ENCODE results near the gene RBM24. TPM values are rescaled to one million over a fixed set of nuclear protein-coding genes. Genes with fewer than 3 reads are reported as not detected.

Gene RBM24
- total RNA-seq, 3 donors from 2014 or later (not counting 1 experiment from before 2014, with no cell fraction given), result not detected

DNA sequence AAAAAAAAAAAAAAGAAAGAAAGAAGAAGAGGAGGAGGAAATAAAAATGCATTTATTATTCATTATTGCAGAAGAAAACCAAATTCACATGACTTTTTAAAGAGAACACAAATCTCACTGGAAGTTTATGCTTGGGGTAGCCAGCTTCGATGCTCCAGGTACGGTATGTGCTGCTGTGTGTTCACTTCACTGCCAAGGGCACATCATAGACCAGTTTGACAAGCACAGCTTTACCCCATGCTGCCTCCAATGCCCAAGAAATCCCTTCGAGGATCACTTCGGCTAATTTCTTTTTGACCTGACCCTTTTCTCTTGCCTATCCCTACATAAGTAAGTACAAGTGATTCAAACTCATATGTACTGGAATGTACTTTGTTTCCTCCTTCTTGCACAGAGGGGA is 41.9 kb upstream of the RBM24 start:
- H3K36me3 ChIP-seq (ENCODE audit: control insufficient read depth, insufficient read depth, low read length), result no peaks in the 10 kb centered on the region
- no peak for DNase-seq
- Mint-ChIP-seq H3K27ac (no peak overlapping the region), H3K4me3 (no peak overlapping the region), H3K27me3 (ENCODE audit: low read depth in 2 of 2) (peaks cover 6 to 9% of the 10 kb centered on the region in 2 donors), H3K36me3 (no peaks in the 10 kb centered on the region), H3K9me3 (peaks cover 4 to 6% of the 10 kb centered on the region in 2 donors), H3K4me1 (no peaks in the 10 kb centered on the region)
- 89% methylated on average over 4 of the region's 4 CpGs for WGBS (ENCODE audit: insufficient coverage)
- H3K4me3 ChIP-seq (ENCODE audit: low read length), result no peak overlapping the region
- ATAC-seq, result no peak
- TF ChIP-seq, protein P1, sequence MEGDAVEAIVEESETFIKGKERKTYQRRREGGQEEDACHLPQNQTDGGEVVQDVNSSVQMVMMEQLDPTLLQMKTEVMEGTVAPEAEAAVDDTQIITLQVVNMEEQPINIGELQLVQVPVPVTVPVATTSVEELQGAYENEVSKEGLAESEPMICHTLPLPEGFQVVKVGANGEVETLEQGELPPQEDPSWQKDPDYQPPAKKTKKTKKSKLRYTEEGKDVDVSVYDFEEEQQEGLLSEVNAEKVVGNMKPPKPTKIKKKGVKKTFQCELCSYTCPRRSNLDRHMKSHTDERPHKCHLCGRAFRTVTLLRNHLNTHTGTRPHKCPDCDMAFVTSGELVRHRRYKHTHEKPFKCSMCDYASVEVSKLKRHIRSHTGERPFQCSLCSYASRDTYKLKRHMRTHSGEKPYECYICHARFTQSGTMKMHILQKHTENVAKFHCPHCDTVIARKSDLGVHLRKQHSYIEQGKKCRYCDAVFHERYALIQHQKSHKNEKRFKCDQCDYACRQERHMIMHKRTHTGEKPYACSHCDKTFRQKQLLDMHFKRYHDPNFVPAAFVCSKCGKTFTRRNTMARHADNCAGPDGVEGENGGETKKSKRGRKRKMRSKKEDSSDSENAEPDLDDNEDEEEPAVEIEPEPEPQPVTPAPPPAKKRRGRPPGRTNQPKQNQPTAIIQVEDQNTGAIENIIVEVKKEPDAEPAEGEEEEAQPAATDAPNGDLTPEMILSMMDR (IDR thresholded peaks at IDR 0.05), result no peak
- no peaks in the 10 kb centered on the region for H3K9me3 ChIP-seq (ENCODE audit: control insufficient read depth, insufficient read depth, low read length)
- no peaks in the 10 kb centered on the region for H3K4me1 ChIP-seq (ENCODE audit: control insufficient read depth, insufficient read depth, low read length)
- no peaks in the 10 kb centered on the region for H3K27me3 ChIP-seq (ENCODE audit: control insufficient read depth, insufficient read depth, low read length)
- no peak overlapping the region for H3K27ac ChIP-seq (ENCODE audit: low read length)
- intact Hi-C loops (cut with micrococcal nuclease), result no loop called here

DNA sequence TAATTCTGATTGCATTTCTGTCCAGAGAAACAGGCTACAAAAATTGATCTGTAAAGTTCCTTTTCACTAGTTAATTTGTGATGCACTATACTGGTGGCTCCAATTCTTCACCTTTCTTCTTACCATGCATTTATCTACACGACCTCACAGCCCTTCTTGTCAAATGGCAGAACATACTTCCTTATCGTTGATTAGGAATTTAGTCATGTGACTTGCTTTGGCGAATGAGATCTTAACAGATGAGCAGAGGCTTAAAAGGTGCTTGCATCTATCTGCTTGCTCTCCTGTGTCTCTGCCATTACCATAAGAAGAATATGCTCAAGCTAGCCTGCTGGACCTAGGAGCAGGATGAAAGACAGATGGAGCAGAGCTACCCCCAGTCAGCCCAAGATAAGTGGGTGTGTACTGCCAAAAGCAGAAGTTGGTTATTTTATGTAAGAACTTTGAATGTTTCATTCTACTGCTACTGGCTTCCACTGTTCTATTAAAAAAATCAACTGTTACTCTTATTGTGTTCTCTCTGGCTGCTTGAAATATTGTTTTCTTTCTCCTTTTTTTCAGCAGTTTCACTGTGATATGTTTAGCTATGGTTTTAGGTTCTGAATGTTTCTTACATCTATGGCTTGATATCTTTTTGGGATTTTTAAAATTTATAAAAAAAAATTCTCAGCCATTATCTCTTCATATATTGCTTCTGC is 40.2 kb upstream of the RBM24 start:
- no peak for ATAC-seq

DNA sequence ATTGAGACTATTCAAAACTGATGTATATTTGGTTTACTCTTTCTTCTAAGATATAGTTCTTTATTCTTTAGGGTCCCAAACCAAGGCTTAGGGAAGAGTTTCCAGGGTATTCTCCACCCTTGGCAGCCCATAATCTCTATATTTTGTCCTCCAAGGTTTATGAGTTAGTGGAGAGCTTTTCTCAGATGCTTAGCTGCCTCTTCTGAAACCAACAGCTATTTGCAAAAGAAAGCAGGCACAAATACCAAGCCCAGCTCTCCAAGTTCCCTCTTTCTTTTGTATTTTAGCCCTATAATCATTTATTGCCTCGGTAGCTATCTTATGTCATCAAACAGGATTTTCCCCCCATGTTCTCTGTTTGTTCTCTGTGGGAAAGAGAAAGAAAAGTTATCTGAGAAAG is 39.1 kb upstream of the RBM24 start:
- no peaks in the 10 kb centered on the region for H3K36me3 Mint-ChIP-seq
- Histone ChIP-seq H3K9me3 (ENCODE audit: control insufficient read depth, insufficient read depth, low read length) (no peaks in the 10 kb centered on the region), H3K27me3 (ENCODE audit: control insufficient read depth, insufficient read depth, low read length) (no peaks in the 10 kb centered on the region), H3K4me1 (ENCODE audit: control insufficient read depth, insufficient read depth, low read length) (no peaks in the 10 kb centered on the region), H3K27ac (ENCODE audit: low read length) (no peak overlapping the region), H3K4me3 (ENCODE audit: low read length) (no peak overlapping the region), H3K36me3 (ENCODE audit: control insufficient read depth, insufficient read depth, low read length) (no peaks in the 10 kb centered on the region)
- intact Hi-C loops (cut with micrococcal nuclease), result no loop called here
- DNase-seq (no peak), ATAC-seq (no peak)
- H3K4me1 Mint-ChIP-seq, result no peaks in the 10 kb centered on the region
- no peak overlapping the region for H3K27ac Mint-ChIP-seq
- no CpG with 5 or more reads among the region's 1 CpG for WGBS (ENCODE audit: insufficient coverage)
- H3K9me3 Mint-ChIP-seq, result peaks cover 6 to 7% of the 10 kb centered on the region in 2 donors
- TF ChIP-seq, protein P1 (IDR thresholded peaks at IDR 0.05), result no peak
- no peak overlapping the region for H3K4me3 Mint-ChIP-seq
- H3K27me3 Mint-ChIP-seq (ENCODE audit: low read depth in 2 of 2), result peaks cover 7 to 9% of the 10 kb centered on the region in 2 donors

More for the DNA sequence above, 40.2 kb upstream of the RBM24 start:
- H3K9me3 Mint-ChIP-seq, result peaks cover 6 to 9% of the 10 kb centered on the region in 2 donors
- H3K4me1 ChIP-seq (ENCODE audit: control insufficient read depth, insufficient read depth, low read length), result no peaks in the 10 kb centered on the region
- H3K27me3 ChIP-seq (ENCODE audit: control insufficient read depth, insufficient read depth, low read length), result no peaks in the 10 kb centered on the region
- H3K4me1 Mint-ChIP-seq, result no peaks in the 10 kb centered on the region
- no peaks in the 10 kb centered on the region for H3K36me3 Mint-ChIP-seq
- no peak overlapping the region for H3K4me3 ChIP-seq (ENCODE audit: low read length)
- H3K27ac ChIP-seq (ENCODE audit: low read length), result no peak overlapping the region
- H3K4me3 Mint-ChIP-seq, result no peak overlapping the region
- WGBS (ENCODE audit: insufficient coverage), result 82% methylated on average over 3 of the region's 3 CpGs
- peaks cover 8 to 9% of the 10 kb centered on the region in 2 donors for H3K27me3 Mint-ChIP-seq (ENCODE audit: low read depth in 2 of 2)
- intact Hi-C loops (cut with micrococcal nuclease), result no loop called here
- H3K27ac Mint-ChIP-seq, result no peak overlapping the region
- TF ChIP-seq, protein P1 (IDR thresholded peaks at IDR 0.05), result no peak
- DNase-seq, result no peak
- H3K36me3 ChIP-seq (ENCODE audit: control insufficient read depth, insufficient read depth, low read length), result no peaks in the 10 kb centered on the region
- H3K9me3 ChIP-seq (ENCODE audit: control insufficient read depth, insufficient read depth, low read length), result no peaks in the 10 kb centered on the region

DNA sequence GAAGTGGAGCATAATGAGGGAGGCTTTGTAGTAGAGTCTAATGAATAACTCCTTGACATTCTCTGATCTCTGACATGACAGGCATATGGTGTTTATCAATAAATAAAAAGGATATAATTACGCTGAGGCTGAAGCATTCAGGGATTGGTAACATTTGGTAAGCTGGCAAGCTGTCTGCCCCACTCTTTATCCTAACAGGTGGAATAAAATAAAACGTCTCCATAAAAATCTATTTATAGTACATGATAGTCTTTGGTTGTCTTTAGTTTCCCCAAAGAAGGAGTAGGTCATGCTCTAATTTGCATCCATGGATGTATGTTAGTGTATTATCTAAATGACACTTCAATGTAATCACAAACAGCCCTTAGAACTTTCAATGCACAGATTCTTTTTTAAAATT is 30.9 kb upstream of the RBM24 start:
- Mint-ChIP-seq H3K4me1 (no peaks in the 10 kb centered on the region), H3K27ac (no peak overlapping the region), H3K27me3 (ENCODE audit: low read depth in 2 of 2) (peaks cover 12 to 20% of the 10 kb centered on the region in 2 donors), H3K4me3 (no peak overlapping the region), H3K36me3 (no peaks in the 10 kb centered on the region), H3K9me3 (peaks cover 0 to 2% of the 10 kb centered on the region in 2 donors)
- 91% methylated on average over 1 of the region's 2 CpGs for WGBS (ENCODE audit: insufficient coverage)
- Histone ChIP-seq H3K4me3 (ENCODE audit: low read length) (no peak overlapping the region), H3K27ac (ENCODE audit: low read length) (no peak overlapping the region), H3K9me3 (ENCODE audit: control insufficient read depth, insufficient read depth, low read length) (no peaks in the 10 kb centered on the region), H3K27me3 (ENCODE audit: control insufficient read depth, insufficient read depth, low read length) (no peaks in the 10 kb centered on the region), H3K4me1 (ENCODE audit: control insufficient read depth, insufficient read depth, low read length) (no peaks in the 10 kb centered on the region), H3K36me3 (ENCODE audit: control insufficient read depth, insufficient read depth, low read length) (no peaks in the 10 kb centered on the region)
- TF ChIP-seq, protein P1 (IDR thresholded peaks at IDR 0.05), result no peak
- no peak for ATAC-seq
- DNase-seq, result no peak
- intact Hi-C loops (cut with micrococcal nuclease), result no loop called here
